Panc1 (cell line): ENCODE results near the gene MLKL. TPM values are rescaled to one million over a fixed set of nuclear protein-coding genes. Genes with fewer than 3 reads are reported as not detected.
"Not testable (repeated sequence)": the region's sequence is repeated elsewhere in the genome, so short reads cannot be mapped to it uniquely, and the experiment has no call there.

Experiments
- ATAC-seq: fragments of 200-7000 bp; cut with Tn5 transposase; 2 replicates; pipeline ENCODE4 v1.9.1; 2020; ENCODE audit warnings: mild to moderate bottlenecking, moderate library complexity
- BruUV-seq: library from RNA; stranded (reverse); fragments of 400-500 nt; replicated peaks from 2 replicates; lab custom pipeline; 2021; lab: Mats Ljungman, UMichigan
- CTCF ChIA-PET: fragments of 300-600 bp; sonication (Branson Sonifier 250); formaldehyde crosslinking; loops from one replicate; lab custom pipeline; 2022; ENCODE audit warnings: antibody characterized with exemption; lab: Charles Lee
- POLR2A ChIA-PET: fragments of 300-600 bp; sonication (Branson Sonifier 250); formaldehyde crosslinking; loops from one replicate; lab custom pipeline; 2022; ENCODE audit warnings: antibody characterized with exemption; lab: Charles Lee
- DNase-seq: peaks from one replicate; pipeline ENCODE4 v3.0.0-alpha.2; 2010; ENCODE audit warnings: low read depth, low spot score
- H3K27ac ChIP-seq: 2 replicates; pipeline ENCODE4 v1.5.1; 2011; ENCODE audit warnings: mild to moderate bottlenecking, low read length, inconsistent platforms
- H3K27me3 ChIP-seq: fragments of 200-500 bp; sonication (Bioruptor generic); 2 replicates; pipeline ENCODE4 v1.6.0; 2014; ENCODE audit warnings: low read length, inconsistent platforms; ENCODE audit not compliant: control insufficient read depth, insufficient read depth
- H3K36me3 ChIP-seq: fragments of 200-500 bp; sonication (Bioruptor generic); 2 replicates; pipeline ENCODE4 v1.5.1; 2014; ENCODE audit warnings: inconsistent platforms, mild to moderate bottlenecking, low read length, moderate library complexity; ENCODE audit not compliant: control insufficient read depth, insufficient read depth
- H3K4me1 ChIP-seq: 2 replicates; pipeline ENCODE4 v1.5.1; 2011; ENCODE audit warnings: inconsistent platforms, mild to moderate bottlenecking, low read length, moderate library complexity; ENCODE audit not compliant: control insufficient read depth, insufficient read depth
- H3K4me3 ChIP-seq, 2 experiments: 2 replicates each; pipeline ENCODE4 v1.5.1; 2011 to 2012; ENCODE audit warnings: low read depth in 2 of 2, low read length in 2 of 2, mild to moderate bottlenecking in 2 of 2, inconsistent platforms in 1 of 2, moderate library complexity in 1 of 2
- H3K9me3 ChIP-seq: fragments of 200-500 bp; sonication (Bioruptor generic); 2 replicates; pipeline ENCODE4 v1.5.1; 2014; ENCODE audit warnings: low read depth, mild to moderate bottlenecking, inconsistent platforms, low read length, moderate library complexity; ENCODE audit not compliant: control insufficient read depth, insufficient read depth
- POLR2AphosphoS5 ChIP-seq: IDR thresholded peaks from 2 replicates; pipeline ENCODE4 v1.6.1; 2012; ENCODE audit warnings: mild to moderate bottlenecking, low read depth, low read length, moderate library complexity
- SIN3A ChIP-seq: IDR thresholded peaks from 2 replicates; pipeline ENCODE4 v1.6.1; 2012; ENCODE audit warnings: low read depth, mild to moderate bottlenecking, low read length, moderate library complexity, borderline replicate concordance; ENCODE audit not compliant: insufficient read depth
- TCF7L2 ChIP-seq: IDR thresholded peaks from 2 replicates; pipeline ENCODE4 v1.6.1; 2011; ENCODE audit warnings: mild to moderate bottlenecking, low read depth, low read length, inconsistent platforms
- in situ Hi-C: cut with HindIII; loops from 2 replicates; pipeline ENCODE4 v1.10.0; 2016; ENCODE audit warnings: low sequenced_read_pairs, low pct_unique_long_range_greater_than_20kb
- intact Hi-C: fragments of 100-400 bp; cut with micrococcal nuclease; formaldehyde crosslinking; loops from one replicate; pipeline ENCODE4 v1.10.0; 2022; ENCODE audit not compliant: unreplicated experiment
- total RNA-seq: library from RNA; stranded (reverse); gene quantifications from one replicate; pipeline ENCODE4 v1.2.1, GENCODE V29; 2021; ENCODE audit not compliant: unreplicated experiment
- TF ChIP-seq, protein P1 (sequence below), 2 experiments: IDR thresholded peaks; 2 replicates each; pipeline ENCODE4 v1.6.1; 2011 to 2012; ENCODE audit warnings: low read depth in 2 of 2, control low read depth in 1 of 2, low read length in 1 of 2, mild to moderate bottlenecking in 1 of 2, moderate library complexity in 1 of 2; ENCODE audit not compliant: insufficient read depth in 1 of 2
- TF ChIP-seq, protein P2 (sequence below): fragments of 450-650 bp; IDR thresholded peaks from 2 replicates; pipeline ENCODE4 v1.5.1; 2017; ENCODE audit warnings: mild to moderate bottlenecking

MLKL gene
- total RNA-seq, 1 experiment from 2014 or later = 4.8 TPM

DNA sequence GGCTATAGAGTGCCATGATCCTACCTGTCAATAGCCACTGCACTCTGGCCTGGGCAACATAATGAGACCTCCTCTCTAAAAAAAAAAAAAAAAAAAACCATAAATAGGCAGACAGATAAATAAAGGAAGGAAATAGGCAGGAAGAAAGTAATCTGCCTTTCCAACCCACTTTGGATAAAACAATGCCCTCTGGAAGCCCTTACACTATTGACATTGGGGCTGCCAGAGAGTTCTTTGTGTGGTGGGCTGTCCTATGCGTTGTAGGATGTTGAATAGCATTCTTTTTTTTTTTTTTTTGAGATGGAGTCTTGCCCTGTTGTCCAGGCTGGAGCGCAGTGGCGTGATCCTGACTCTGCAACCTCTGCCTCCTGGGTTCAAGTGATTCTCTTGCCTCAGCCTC is 26.8 kb downstream of the MLKL start:
- H3K27me3 ChIP-seq = no peaks in the 10 kb centered on the region
- BruUV-seq = no TSS peak
- ChIA-PET POLR2A (no interaction called here), CTCF (no interaction called here)
- no peak overlapping the region for H3K27ac ChIP-seq
- ATAC-seq (no peak), DNase-seq (no peak)
- intact Hi-C loops (no loop called here), in situ Hi-C loops (no loop called here)
- no peaks in the 10 kb centered on the region for H3K4me1 ChIP-seq
- no peaks in the 10 kb centered on the region for H3K9me3 ChIP-seq
- no peak overlapping the region for H3K4me3 ChIP-seq
- TF ChIP-seq, protein P1, sequence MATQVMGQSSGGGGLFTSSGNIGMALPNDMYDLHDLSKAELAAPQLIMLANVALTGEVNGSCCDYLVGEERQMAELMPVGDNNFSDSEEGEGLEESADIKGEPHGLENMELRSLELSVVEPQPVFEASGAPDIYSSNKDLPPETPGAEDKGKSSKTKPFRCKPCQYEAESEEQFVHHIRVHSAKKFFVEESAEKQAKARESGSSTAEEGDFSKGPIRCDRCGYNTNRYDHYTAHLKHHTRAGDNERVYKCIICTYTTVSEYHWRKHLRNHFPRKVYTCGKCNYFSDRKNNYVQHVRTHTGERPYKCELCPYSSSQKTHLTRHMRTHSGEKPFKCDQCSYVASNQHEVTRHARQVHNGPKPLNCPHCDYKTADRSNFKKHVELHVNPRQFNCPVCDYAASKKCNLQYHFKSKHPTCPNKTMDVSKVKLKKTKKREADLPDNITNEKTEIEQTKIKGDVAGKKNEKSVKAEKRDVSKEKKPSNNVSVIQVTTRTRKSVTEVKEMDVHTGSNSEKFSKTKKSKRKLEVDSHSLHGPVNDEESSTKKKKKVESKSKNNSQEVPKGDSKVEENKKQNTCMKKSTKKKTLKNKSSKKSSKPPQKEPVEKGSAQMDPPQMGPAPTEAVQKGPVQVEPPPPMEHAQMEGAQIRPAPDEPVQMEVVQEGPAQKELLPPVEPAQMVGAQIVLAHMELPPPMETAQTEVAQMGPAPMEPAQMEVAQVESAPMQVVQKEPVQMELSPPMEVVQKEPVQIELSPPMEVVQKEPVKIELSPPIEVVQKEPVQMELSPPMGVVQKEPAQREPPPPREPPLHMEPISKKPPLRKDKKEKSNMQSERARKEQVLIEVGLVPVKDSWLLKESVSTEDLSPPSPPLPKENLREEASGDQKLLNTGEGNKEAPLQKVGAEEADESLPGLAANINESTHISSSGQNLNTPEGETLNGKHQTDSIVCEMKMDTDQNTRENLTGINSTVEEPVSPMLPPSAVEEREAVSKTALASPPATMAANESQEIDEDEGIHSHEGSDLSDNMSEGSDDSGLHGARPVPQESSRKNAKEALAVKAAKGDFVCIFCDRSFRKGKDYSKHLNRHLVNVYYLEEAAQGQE (IDR thresholded peaks at IDR 0.05; ENCODE audit: insufficient read depth in 1 of 2, low read depth in 2 of 2, low read length in 1 of 2) = no peak
- TF ChIP-seq SIN3A (no peak), TCF7L2 (no peak), POLR2AphosphoS5 (no peak)
- TF ChIP-seq, protein P2, sequence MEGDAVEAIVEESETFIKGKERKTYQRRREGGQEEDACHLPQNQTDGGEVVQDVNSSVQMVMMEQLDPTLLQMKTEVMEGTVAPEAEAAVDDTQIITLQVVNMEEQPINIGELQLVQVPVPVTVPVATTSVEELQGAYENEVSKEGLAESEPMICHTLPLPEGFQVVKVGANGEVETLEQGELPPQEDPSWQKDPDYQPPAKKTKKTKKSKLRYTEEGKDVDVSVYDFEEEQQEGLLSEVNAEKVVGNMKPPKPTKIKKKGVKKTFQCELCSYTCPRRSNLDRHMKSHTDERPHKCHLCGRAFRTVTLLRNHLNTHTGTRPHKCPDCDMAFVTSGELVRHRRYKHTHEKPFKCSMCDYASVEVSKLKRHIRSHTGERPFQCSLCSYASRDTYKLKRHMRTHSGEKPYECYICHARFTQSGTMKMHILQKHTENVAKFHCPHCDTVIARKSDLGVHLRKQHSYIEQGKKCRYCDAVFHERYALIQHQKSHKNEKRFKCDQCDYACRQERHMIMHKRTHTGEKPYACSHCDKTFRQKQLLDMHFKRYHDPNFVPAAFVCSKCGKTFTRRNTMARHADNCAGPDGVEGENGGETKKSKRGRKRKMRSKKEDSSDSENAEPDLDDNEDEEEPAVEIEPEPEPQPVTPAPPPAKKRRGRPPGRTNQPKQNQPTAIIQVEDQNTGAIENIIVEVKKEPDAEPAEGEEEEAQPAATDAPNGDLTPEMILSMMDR = no peak
- no peaks in the 10 kb centered on the region for H3K36me3 ChIP-seq

DNA sequence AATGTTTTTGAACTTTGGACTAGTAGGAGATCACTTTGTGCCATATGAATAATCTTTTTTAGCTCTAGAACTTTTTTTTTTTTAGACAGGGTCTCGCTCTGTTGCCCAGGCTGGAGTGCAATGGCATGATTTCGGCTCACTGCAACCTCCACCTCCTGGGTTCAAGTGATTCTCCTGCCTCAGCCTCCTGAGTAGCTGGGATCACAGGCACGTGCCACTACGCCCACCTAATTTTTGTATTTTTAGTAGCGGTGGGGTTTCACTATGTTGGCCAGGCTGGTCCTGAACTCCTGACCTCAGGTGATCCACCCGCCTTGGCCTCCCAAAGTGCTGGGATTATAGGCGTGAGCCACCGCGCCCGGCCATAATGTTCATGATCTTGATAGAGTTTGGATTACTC is 31.8 kb downstream of the MLKL start:
- ATAC-seq, BruUV-seq, H3K27ac ChIP-seq, H3K36me3 ChIP-seq, H3K27me3 ChIP-seq, DNase-seq, intact Hi-C loops, CTCF ChIA-PET, H3K4me1 ChIP-seq, H3K9me3 ChIP-seq, H3K4me3 ChIP-seq, in situ Hi-C loops: not testable (repeated sequence)
- POLR2A ChIA-PET = interaction anchor here (0.6 kb wide), 1 partner anchor 12 kb away, joined by 4 read pairs; no protein-coding TSS in a partner anchor

DNA sequence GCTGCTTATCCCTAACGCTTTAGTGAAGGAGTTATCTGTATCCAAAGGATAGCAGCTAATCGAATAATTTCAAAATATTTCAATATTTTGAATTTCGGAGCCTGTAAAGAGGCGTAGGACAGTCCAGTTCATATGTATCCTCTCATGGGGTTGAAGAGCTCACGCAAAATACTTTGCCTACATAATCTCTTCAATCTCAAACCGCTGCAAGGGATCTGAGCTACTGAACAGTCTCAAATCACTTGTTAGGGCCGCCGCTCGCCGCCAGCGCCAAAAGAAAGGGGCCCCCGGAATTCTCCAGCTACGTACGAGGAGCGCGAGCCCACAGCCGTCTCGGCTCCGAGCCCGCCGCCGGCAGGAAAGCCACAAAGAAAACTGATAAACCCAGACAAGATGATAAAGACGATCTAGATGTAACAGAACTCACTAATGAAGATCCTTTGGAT is 33.4 kb downstream of the MLKL start:
- no peaks in the 10 kb centered on the region for H3K27me3 ChIP-seq
- intact Hi-C loops (no loop called here), in situ Hi-C loops (no loop called here)
- peak; percentile 5 for DNase-seq
- CTCF ChIA-PET = interaction anchor here (1.4 kb wide), 1 partner anchor 25 kb away, joined by 4 read pairs; no protein-coding TSS in a partner anchor
- H3K4me3 ChIP-seq = peak overlapping the region; percentile 80 to 84
- no peak for ATAC-seq
- TF ChIP-seq POLR2AphosphoS5 (no peak), TCF7L2 (no peak), SIN3A (no peak)
- TF ChIP-seq, protein P2 = no peak
- TF ChIP-seq, protein P1 (IDR thresholded peaks at IDR 0.05; ENCODE audit: insufficient read depth in 1 of 2, low read depth in 2 of 2, low read length in 1 of 2) = no peak
- no peaks in the 10 kb centered on the region; the same call in 1 of the 2 replicates for H3K4me1 ChIP-seq
- no peaks in the 10 kb centered on the region for H3K9me3 ChIP-seq
- H3K36me3 ChIP-seq = peaks cover 13% of the 10 kb centered on the region
- BruUV-seq = TSS peak; percentile 96
- POLR2A ChIA-PET = interaction anchor here (0.5 to 0.9 kb wide), 5 partner anchors 32 to 384 kb away, joined by 3 to 13 read pairs (median 5); partner anchors contain the start of gene WDR59
- H3K27ac ChIP-seq = peak overlapping the region; percentile 93
